Adipose tissue (tissue), 3 donors: ENCODE data around the gene KCNIP3. TPM values are rescaled to one million over a fixed set of nuclear protein-coding genes. Genes with fewer than 3 reads are reported as not detected.

ENCODE experiments used
- H3K27ac ChIP-seq: one replicate; pipeline ENCODE4 v1.5.1; 2013; ENCODE audit warnings: low read depth, low read length
- WGBS, 3 donors: extraction: QIAGEN DNeasy Blood & Tissue Kit; methylation state at CpG; one replicate each; pipeline ENCODE4 v1.1.7; 2013; 5-methylcytosine and 5-hydroxymethylcytosine counted together
- polyA plus RNA-seq, 3 donors: library from polyadenylated mRNA; stranded (reverse); fragments of 200-250 nt; gene quantifications; one replicate each; pipeline ENCODE4 v1.2.3, GENCODE V29; 2013
- donor health status: healthy with polysubstance abuse.
- donor health status: Bipolar disorder and iron deficiency.
- donor health status: healthy.

The KCNIP3 gene
- polyA plus RNA-seq, 3 donors, result 2.4 to 14.1 (median 5.1) TPM

DNA sequence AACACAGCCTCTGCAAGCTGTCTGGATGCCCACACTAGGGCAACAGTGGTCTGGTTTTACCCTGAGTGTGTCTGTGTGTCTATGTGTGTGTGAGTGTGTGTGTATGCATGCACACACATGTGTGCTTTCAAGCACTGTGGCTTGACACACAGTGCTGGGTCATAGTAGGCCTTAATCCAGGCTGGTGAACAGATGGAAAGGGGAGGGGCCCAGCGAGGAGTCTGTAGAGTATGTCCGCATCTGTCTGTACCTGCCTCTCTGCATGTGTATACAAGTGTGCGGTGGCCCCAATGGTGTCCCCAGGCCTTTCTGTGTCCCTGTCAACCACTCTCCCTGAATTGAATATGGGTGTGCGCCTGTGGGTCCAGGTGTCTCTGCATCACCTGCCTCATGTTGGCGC lies 9.3 kb upstream of the KCNIP3 start:
- WGBS, 3 donors, result 95 to 96% (median 95%) methylated on average over 5 of the region's 5 CpGs
- H3K27ac ChIP-seq, result no peak overlapping the region

DNA sequence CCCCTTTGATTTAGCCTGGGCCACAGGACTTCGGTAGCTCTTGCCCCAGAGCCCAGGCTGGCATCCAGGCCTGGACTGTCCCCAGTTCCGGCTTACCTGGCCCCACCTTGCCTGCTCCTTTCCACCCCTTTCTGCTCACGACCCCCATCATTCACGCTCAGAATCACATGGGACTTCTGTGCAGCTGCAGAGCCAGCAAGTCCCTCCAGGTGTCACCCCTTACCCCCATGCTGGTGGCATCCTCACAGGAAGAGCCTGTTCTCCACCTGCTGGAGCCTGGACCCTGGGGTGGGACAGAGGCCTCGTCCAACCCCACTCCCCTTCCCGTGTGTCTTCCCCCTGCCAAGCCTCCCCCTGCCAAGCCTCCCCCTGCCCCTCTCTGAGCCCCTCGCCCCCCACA lies 7.9 kb upstream of the KCNIP3 start:
- WGBS, 3 donors, result 67 to 84% (median 73%) methylated on average over 7 of the region's 7 CpGs
- no peak overlapping the region for H3K27ac ChIP-seq

DNA sequence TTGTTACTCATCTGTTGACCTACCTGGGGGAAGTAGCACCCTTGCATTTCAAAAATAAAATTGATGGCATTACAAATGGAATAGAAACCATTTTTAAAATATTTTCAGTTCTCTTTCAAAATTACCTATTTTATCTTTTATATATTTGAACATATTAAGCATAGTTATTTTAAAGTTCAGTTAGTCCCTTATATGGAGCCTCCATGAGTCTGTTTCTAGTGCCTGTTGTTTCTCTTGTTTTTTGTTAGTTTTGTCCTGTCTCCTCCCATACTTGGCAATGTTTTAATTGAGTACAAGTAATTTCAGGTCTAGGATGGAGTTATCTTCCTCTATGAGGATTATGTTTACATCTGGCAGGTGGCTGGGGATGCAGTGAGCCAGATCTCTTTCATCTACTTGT lies 5.9 kb upstream of the KCNIP3 start:
- H3K27ac ChIP-seq, result no peak overlapping the region

DNA sequence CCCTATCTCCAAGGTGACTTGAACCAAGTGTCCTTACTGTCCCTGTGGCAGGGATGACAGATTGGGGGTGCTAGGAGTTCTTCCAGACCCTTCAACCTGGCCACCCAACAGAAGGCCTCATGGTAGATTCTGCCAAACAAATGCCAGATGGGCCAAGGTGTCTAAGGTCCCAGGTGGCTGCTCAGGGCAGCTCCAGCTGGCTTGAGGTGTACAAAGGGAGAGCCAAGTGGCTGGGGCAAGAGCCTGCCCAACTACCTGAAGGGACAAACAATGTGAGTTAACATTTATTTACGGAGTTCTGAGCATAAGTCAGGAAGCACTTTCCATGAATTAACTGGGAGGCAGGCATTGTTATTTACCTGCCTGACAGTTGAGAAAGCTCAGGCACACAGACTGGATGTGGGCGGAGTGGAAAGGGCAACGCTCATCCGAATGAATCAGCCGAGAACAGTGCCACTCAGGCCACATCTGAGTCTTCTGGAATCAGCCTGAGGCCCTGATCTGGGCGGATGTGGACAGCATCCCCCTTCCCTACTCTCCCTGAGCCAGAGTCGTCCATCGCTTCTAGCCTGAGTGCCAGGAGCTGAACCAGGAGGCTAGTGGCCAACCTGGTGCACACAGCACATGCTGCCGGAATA lies 4.4 kb upstream of the KCNIP3 start:
- no peak overlapping the region for H3K27ac ChIP-seq
- WGBS, 3 donors, result 55 to 91% (median 85%) methylated on average over 9 of the region's 9 CpGs

DNA sequence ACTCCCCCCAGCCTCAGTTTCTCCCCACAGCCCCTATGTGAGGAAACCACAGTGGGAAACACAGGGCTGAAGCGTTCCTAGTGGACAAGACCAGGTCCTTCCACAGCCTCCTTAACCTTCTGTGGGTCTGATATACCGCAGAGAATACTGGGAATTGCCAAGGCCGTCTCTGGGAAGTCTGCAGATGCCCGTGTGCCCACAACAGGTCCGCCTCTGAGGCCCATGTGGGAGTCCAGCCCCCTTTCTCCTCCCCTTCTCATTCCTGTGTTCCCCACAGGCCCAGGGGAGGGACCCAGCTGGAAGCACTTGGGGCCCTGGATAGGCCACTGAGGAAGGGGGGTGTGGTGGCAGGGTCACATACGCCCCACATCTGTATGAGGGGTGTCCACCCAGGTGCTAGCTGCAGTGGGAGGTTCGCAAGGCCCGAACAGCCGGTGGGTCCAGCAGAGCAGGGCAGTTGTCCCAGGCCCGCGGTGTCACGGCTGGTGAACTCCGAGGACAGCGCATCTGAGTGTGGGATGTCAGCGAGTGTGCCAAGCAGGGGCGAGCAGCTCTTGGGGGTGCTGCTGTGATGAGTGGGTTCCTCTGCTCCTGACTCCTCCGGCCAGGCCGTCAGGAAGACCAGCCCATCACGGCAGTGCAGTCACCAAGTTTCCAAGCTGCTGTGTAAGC lies 2.4 kb upstream of the KCNIP3 start:
- 50 to 91% (median 89%) methylated on average over 19 of the region's 19 CpGs for WGBS, 3 donors
- no peak overlapping the region for H3K27ac ChIP-seq

DNA sequence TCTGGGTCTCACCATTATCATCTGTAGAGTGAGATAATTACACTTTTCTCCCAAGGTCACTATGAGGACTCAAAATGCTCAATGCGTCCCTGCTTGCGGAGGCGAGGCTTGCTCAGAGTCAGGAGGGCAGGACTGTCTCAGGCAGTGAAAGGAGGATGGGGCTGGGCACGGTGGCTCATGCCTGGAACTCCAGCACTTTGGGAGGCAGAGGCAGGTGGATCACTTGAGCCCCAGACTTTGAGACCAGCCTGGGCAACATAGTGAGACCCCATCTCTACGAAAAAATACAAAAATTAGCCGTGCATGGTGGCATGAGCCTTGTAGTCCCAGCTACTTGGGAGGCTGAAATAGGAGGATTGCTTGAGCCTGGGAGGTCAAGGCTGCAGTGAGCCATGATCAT lies 1.8 kb upstream of the KCNIP3 start:
- 83 to 94% (median 92%) methylated on average over 6 of the region's 6 CpGs for WGBS, 3 donors
- no peak overlapping the region for H3K27ac ChIP-seq

DNA sequence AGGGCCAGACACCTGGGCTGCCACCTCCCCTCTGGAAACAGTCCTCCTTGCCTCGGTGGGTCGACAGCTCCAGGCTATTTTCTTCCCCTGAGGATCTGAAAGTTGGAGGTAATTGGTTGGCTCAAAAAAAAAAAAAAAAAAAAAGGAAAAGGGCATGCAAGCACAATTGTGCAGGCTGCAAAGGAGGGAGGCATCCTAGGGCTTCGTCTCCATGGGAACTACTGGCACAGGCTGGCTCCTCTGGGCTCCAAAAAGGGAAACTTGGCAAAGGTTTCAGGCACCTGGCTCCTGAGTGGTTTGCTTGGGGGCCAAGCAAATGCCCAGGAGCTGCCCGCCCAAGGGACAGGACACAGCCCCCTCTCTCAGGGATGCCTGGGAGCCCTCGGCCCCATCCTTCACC lies 1.1 kb upstream of the KCNIP3 start:
- WGBS, 3 donors, result 64 to 72% (median 68%) methylated on average over 5 of the region's 5 CpGs
- no peak overlapping the region for H3K27ac ChIP-seq

DNA sequence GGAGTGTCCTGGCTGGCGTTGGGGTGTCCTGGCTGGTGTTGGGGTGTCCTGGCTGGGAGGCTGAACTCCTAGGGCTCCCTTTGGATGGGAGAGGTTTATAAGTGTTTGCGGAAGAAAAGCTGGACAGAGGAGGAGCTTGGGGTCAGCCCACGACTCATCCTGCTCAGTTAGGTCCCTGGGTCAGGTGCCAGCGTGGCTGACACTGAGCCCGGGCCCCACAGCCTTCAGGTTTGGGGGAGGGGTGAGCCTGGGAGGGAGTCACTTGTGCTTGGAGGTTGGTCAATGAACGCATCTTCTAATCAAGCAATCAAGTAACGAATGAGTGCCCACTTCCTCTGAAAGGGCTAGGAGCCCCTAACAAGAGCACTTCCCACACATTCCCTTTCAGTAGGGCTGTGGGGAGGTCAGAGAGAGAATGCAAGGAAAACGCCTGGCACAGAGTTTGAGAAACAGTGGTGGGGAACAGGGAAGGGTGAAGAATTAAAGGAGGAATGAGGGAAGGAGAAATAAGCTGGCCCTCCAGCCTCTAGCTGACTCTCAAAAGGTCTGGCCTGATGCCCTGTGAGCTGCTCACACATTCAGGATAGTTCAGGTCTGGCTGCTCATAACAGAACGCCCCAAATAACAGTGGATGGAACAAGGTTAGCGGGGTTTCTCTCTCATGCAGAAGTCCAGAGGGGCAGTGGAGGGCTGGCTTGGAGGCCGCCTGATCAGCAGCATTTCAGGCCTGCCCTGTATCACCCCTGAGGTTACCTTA lies 670 bp downstream of the KCNIP3 start:
- 49 to 53% (median 52%) methylated on average over 11 of the region's 11 CpGs for WGBS, 3 donors

DNA sequence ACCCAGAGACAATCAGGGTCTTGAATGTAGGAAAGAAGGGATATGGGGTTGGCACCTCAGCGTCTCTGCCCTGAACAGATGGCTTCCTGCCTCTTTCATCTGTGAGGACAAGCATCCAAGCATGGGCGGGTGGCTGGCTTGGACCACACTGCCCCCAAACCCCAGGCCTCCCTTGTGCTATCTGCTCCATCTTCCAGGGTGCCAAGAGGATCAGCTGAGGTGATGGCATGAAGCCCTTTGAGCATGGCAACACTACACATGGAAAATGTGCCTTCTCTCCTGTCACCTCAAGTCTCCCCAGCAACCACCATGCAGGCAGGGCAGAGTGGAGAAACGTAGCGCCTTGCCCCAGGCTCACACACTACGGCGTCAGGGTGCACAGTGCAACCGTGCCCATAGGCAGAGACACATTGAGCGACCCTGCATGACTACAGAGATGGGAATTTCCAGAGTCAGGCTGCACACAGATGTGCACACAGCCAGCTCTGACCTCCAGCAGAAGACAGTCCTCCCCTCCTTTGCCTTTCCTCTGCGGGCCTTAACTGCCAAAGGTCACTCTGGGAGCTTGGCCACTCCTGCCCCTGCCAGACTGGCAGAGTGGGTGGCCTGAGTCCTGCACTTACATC lies 1.5 kb downstream of the KCNIP3 start:
- H3K27ac ChIP-seq, result no peak overlapping the region
- 83 to 85% (median 84%) methylated on average over 9 of the region's 9 CpGs for WGBS, 3 donors

More for the DNA sequence above, 670 bp downstream of the KCNIP3 start:
- no peak overlapping the region for H3K27ac ChIP-seq

DNA sequence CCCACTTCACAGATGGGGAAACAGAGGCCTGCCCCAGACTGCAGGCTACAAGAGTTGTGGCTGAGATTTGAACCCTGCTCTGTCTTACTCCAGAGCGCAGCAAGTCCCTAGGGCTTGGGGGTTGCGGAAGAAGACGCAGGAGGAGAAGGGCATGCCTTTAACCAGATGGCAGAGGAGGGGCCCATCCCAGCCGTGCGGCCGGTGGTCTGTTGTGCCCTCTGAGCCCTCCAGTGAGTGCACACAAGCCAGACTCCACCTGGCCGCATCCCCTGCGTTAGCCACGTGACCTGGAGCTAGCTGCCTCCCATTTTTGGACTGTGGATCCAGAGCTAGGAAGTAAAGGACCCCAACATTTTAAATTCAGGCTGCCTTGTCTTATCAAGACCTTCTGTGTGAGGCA lies 2.8 kb downstream of the KCNIP3 start:
- no peak overlapping the region for H3K27ac ChIP-seq
- 69 to 76% (median 71%) methylated on average over 8 to 9 of the region's 9 CpGs for WGBS, 3 donors

DNA sequence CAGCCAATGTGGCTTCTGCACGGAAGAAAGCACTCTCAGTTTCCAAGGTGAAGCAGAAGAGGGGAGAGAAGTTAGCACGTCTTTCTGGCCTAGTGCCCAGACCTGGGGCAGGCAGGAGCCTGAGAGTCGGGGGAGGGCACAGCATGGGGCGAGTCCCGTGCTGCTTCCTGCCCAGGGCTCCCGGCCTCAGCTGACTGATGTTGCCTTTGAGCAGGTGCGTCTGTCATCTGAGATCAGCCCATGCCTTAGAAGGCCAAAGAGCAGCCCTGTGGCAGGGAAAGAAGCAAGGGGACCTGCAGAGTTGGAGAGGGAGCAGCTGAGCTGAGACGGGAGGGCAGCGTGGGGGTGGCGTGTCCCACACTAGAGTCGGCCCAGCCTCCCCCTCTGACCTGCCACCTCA lies 3.3 kb downstream of the KCNIP3 start:
- 24 to 33% (median 27%) methylated on average over 11 of the region's 11 CpGs for WGBS, 3 donors
- no peak overlapping the region for H3K27ac ChIP-seq

DNA sequence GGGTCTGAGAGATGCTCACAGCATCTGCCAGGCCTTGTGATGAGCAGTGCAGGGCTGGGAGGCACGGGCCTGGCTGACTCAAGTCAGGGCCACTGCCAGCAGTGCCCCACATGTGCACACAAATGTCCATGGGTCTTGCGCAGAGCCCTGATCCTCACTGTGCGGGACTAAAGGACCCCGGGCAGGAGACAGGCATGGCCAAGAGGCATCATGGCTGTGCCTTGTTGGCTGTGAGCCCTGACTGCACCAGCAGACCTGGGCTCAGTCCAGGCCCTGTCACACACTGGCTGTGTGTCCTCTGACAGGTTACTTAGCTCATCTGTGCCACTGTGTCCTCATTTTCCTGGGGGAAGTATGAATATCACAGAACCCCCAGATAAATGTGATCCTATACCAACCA lies 4.0 kb downstream of the KCNIP3 start:
- WGBS, 3 donors, result 77 to 91% (median 88%) methylated on average over 4 of the region's 4 CpGs
- no peak overlapping the region for H3K27ac ChIP-seq

DNA sequence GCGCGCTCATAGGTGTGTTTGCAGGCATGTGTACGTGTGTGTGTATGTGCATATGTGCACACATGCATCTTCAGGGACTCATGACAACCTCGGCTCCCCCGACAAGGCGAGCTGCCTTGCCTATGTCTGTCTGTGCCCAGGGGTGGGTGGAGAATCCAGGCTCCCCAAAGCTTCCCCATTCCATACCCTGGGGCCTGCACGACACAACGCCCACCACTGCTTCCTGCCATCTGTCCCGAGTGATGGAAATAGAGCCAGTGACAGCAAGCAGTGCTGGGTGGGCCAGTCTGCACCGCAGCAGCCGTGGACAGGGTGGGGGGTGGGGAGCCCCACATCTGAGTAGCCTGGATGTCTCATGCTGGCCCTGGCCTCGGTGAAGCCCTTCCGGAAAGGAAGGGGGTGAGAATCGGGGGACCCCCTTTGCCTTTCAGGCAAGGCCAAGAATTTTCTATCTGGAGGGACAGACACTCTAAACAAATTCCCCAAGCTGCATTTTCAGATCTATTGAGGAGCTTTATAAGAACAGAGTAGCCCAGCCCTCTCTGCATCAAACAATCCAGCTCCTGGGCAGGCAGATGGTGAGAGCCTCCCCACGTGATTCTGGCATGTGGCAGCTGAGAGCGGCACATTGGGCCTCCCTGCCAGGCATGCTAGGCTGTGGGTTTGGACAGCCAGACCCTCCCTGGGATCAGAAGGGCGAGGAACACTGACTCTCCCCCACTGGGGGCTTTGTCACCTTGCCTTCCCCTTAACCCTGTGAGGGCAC lies 4.9 kb downstream of the KCNIP3 start:
- WGBS, 3 donors, result 60 to 65% (median 63%) methylated on average over 17 of the region's 17 CpGs

DNA sequence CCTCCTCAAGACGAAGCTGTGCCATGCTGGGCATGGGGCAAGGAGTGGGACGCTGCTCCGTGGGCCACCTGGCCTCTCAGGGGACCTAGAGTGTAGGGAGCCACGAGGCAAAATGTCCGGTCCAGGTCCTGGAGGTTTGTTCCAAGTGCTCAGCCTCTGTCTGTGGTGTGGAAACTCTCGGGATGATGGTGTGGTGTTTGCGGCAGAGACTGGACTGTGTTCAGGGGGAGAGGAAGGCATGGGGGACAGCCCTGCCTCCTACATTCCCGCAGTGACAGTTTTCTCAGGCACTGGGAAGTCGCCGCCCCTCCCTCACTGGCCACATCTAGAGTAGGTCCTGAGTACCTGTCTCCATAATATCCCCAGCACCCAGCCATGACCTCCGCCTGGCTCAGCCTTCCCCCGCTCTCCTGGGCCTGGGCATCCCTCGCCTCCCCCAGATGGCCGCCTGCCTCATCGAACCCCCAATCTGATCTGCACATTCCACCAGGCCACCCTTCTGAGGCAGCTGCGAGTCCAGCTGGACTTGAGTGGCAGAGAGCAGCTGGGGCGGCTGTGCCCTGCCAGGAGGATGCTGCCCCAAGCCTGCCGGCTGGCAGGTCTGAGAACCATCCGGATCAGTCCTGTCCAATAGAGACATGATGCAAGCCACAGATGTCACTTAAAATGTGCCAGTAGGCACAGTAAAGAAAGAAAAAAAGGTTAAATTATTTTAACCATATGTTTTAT lies 6.2 kb downstream of the KCNIP3 start:
- H3K27ac ChIP-seq, result no peak overlapping the region
- WGBS, 3 donors, result 81 to 86% (median 84%) methylated on average over 19 of the region's 19 CpGs

More for the DNA sequence above, 4.9 kb downstream of the KCNIP3 start:
- no peak overlapping the region for H3K27ac ChIP-seq

DNA sequence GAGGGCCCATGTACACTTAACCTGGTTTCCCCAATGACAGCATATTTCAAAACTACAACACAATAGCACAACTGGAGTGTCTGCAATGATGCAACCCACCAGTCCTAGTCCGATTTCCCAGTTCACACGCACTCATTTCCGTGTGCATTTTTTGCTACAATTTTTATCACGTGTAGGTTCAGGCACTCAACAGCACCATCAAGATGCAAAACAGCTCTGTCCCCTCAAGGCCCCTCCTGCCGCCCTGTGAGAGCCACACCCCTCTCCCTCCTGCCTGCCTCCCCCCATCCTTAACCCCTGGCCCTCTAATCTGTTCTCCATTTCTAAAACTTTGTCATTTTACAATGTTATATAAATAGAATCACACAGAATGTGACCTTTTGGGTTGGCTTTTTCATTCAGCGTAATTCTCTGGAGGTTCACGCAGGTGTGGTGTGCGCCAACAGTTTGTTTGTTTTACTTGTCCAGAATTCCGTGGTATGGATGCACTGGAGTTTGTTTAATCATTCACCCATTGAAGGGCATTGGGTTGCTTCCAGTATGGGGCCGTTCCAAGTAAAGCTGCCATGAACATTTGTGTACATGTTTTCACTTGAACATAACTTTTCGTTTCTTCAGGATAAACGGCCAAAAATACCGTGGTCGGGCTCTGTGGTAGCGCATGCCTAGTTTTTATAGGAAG lies 8.4 kb downstream of the KCNIP3 start:
- H3K27ac ChIP-seq, result no peak overlapping the region
- 23 to 76% (median 63%) methylated on average over 15 of the region's 15 CpGs for WGBS, 3 donors

DNA sequence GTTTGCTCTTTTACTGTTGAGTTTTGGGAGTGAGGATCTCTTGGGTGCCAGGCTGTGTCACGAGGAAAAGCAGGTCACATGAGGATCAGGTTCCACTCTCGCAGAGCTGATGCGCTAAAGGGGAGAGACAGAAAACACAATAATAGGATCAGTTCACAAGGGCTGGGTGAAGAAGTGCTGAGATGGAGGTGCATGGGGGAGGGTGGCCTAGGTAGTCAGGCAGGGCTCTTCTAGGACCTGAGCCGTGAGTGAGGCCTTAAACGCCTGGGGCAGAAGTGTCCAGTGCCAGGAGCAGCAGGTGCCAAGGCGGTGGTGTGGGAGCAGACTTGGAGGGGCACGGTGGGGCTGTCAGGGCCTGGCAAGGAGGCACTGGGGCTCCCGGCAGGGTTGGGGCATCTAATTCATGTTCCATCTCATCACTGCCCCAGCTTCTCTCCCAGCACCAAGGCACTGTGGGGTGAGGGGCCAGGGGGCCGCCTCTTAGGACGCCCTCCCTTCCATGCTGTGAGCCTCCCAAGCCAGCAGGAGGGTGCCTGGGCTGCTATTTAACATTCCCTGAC lies 9.3 kb downstream of the KCNIP3 start:
- 71 to 87% (median 85%) methylated on average over 7 to 10 of the region's 10 CpGs for WGBS, 3 donors
- no peak overlapping the region for H3K27ac ChIP-seq

DNA sequence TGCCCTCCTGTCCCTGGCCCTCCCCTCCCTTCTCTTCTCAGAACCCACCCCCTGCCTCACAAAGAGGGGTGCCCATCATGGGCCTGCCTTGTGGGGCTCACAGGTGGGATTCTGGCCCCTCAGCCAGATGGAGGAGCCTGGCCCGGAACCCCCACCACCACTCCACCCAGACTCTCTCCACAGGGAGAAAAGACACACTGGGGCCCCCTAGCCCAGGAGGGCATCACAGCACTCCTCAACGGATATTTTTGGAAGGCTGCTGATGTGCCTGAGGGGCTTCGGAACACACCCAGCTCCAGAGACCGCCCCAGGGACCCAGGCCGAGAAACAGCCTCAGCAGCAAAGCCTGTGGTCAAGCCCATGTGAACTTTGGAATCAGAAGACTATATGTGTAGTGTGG lies 9.9 kb downstream of the KCNIP3 start:
- no peak overlapping the region for H3K27ac ChIP-seq
- 86 to 94% (median 90%) methylated on average over 5 of the region's 5 CpGs for WGBS, 3 donors
